Head of caudate nucleus (tissue), 42 donors: ENCODE measurements around the gene TNFSF10.
"Not testable (repeated sequence)": the region's sequence is repeated elsewhere in the genome, so short reads cannot be mapped to it uniquely, and the experiment has no call there.

Experiments used
- DNase-seq, 42 donors: peaks; one replicate each; pipeline versions ENCODE4 v3.0.0 to v3.0.0-alpha.2; 2020 to 2021; ENCODE audit warnings: mixed read lengths in 7 of 42
- intact Hi-C: fragments of 100-400 bp; cut with DNase I; formaldehyde crosslinking; loops from one replicate; pipeline ENCODE4 v1.15.0; 2022

The TNFSF10 gene

GRCh38 chr3:172522871-172523818 is at the start of gene TNFSF10:
TNFSF10 (minus strand) TSS chr3:172523430; CDS start chr3:172523384, 46 bp downstream.
- intact Hi-C loops: no loop called here
- peak in 35 of 42 donors; percentile 8 to 57 (median 25) for DNase-seq

GRCh38 chr3:172569128-172570008 is 46.1 kb upstream of the TNFSF10 start:
- no peak for DNase-seq
- intact Hi-C loops: no loop called here

- DNase-seq: no peak
- intact Hi-C loops: no loop called here
These were observed 45.5 kb upstream of the TNFSF10 start for GRCh38 chr3:172568701-172569100.

GRCh38 chr3:172566785-172567184 is 43.6 kb upstream of the TNFSF10 start:
- intact Hi-C loops, DNase-seq: not testable (repeated sequence)

GRCh38 chr3:172564499-172564898 is 41.3 kb upstream of the TNFSF10 start:
- no peak for DNase-seq
- intact Hi-C loops: no loop called here

GRCh38 chr3:172562871-172563865 is 39.9 kb upstream of the TNFSF10 start:
- no peak for DNase-seq
- intact Hi-C loops: no loop called here

GRCh38 chr3:172561897-172562640 is 38.8 kb upstream of the TNFSF10 start:
- intact Hi-C loops: no loop called here
- no peak for DNase-seq

GRCh38 chr3:172560586-172560985 is 37.4 kb upstream of the TNFSF10 start:
- intact Hi-C loops: no loop called here
- DNase-seq: no peak

DNA sequence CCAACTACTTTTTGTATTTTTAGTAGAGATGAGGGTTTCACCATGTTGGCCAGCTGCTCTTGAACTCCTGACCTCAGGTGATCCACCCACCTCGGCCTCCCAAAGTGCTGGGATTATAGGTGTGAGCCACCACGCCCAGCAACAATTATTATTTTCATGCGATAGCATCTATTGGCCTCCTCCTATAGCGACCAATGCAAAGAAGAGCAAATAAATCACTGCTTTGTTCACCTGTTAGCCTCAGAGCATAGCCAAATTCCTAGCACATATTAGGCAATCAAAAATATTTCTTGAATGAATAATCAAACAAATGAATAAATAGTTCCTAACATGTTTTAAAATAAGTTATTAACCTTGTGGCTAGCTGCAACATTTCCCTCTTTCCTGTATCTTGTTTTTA is 36.8 kb upstream of the TNFSF10 start:
- intact Hi-C loops: no loop called here
- no peak for DNase-seq

GRCh38 chr3:172559020-172559419 is 35.8 kb upstream of the TNFSF10 start:
- DNase-seq: no peak
- intact Hi-C loops: no loop called here

DNA sequence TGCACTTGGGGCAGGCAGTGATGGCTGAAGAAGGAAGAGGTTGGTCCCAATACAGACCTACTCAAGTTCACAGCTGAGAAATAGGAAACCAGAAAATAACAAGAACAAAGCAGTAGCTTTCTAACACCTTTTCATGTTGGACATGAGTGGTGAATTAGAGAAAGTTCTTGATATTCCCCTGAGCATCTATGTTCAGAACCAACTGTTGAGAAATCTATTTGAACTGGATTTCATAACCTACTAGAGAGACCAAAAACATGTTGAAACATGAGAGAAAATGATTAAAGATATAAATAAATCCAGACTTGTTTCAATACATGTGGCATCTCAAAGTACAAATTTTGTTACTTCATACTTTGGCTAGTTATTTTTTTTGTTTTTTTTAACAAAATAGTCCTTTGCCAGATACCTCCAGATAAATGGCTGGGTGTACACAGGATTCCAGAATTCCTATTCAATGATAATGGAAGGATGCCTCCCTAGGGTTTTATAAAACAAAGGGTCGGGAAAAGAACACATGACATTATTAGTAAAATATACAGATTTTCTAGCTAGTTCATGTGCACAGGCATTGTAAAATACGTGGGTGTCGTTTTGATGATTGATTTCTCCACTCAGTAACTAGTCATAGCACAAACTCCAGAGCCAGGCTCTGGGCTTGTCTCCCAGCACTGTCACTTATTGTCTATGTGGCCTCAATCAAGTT is 34.4 kb upstream of the TNFSF10 start:
- intact Hi-C loops: no loop called here
- no peak for DNase-seq

DNA sequence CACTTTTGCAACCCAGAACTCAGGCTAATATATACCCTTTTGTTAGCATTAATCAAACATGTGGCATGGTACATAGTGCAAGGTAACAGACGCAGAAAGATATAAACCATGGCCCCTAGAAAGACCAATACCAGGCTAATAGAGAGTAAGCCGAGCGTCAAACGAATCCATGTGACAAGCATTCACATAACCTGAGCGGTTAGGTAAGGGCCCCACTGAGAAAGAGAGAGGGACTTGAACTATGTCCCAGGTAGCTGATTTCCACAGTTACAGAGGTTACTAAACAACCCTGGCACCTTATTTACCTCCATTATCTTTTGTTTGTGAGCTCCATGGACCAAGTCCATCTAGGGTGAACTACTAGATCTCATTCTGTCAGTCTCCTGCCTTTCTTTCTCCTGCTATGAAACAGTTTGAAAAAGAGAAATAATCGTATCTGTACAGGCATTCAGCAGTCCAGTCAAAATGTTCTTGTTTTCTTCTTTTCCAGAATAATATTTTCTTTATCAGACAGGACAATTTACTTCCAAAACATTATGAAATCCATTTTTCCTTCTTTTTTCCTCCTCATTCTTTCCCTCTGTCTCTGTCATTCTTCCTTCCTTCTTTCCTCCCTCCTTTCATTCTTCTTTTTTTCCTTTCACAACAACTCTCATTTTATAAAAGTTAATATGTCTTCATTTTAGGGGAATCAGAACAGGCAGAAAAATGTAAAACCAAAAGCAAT is 30.5 kb upstream of the TNFSF10 start:
- DNase-seq: no peak
- intact Hi-C loops: no loop called here

- DNase-seq: no peak
- intact Hi-C loops: no loop called here
These were observed 29.4 kb upstream of the TNFSF10 start for GRCh38 chr3:172552607-172553006.

DNA sequence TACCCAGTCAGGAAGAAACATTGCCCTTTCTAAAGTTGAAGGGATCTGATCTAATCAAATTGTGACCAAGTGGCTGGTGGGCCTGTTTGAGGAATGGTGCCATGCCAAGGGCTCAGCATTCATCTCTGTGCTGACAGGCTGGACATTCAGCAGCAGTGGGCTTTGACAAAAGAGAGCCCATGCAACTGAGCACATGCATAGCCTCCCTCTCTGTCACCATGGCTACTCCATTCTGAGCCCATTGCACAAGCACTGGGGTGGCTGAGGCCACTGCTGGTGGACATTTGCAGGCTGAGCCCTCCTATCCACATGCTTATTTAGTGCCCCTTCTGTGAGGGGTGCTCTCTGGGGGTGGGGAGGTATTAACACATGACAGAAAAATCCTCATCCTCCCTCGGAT is 28.6 kb upstream of the TNFSF10 start:
- DNase-seq: no peak
- intact Hi-C loops: no loop called here

DNA sequence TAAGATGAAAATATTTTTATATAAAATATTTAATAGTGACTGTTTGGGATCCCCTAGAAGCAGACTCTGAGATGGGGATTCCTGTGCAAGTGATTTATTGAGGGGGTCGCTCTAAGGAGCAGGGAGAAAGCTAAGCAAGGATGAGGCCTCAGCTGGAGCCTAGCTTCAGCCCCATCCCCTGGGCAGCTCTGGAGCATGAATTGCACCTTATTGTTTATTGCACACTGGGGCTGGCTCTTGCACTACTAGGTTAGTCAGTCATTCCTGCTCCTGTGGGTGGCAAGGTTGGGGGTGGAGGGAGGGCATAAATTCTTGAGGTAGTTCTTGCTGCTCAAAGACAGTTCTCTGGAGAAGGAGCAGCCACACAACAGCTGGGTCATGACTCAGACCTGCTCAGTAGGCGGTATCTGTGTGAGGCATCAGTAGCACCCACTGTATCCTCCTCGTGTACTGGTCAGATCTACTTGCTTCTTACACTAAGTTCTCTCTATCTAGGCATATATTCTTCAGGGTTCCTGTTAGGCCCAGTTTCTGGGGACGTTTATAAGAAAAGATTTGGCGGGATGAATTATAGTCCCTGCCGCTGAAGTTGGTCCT is 27.2 kb upstream of the TNFSF10 start:
- intact Hi-C loops: no loop called here
- DNase-seq: peak in 41 of 42 donors; percentile 27 to 89 (median 62)

DNA sequence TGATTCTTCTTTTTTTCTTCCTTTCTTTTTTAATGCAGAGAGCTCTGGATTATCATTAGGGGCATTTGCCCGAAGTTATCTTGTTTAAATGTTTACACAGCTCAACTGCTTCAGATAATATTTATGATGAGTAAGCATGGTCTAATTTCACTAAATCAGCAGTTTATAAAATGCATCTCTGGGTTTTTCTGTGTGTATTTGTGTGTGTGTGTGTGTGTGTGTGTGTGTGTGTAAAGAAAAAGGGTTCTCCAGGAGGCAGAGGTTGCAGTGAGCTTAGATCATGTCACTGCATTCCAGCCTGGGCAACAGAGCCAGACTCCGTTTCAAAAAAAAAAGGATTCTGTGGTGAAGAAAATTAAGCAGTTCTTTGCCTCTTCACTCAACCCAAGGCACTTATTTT is 25.9 kb upstream of the TNFSF10 start:
- intact Hi-C loops: no loop called here
- no peak for DNase-seq
